ENCODE results near the gene CATSPER4.

Gene CATSPER4

GRCh38 chr1:26190373-26190987 is at the start of gene CATSPER4:
TSS of gene CATSPER4 (plus strand) at chr1:26190602. CDS start at chr1:26190628, 26 bp downstream.
- no peak within 1 kb of the TSS for H3K4me3 ChIP-seq (ENCODE audit: low read depth, low read length)

GRCh38 chr1:26142159-26142558 is 48.2 kb upstream of the CATSPER4 start:
- no peak overlapping the region for H3K27ac ChIP-seq (ENCODE audit: low read depth, low read length)
- H3K9me3 ChIP-seq (ENCODE audit: control insufficient read depth, insufficient read depth, low read length): no peaks in the 10 kb centered on the region
- peaks cover 18% of the 10 kb centered on the region for H3K27me3 ChIP-seq (ENCODE audit: control insufficient read depth, insufficient read depth, low read length)
- no peaks in the 10 kb centered on the region for H3K36me3 ChIP-seq (ENCODE audit: control insufficient read depth, insufficient read depth, low read length)
- H3K4me3 ChIP-seq (ENCODE audit: low read depth, low read length): no peak overlapping the region
- H3K9ac ChIP-seq (ENCODE audit: low read depth, low read length): no peak overlapping the region
- no peaks in the 10 kb centered on the region for H3K4me1 ChIP-seq (ENCODE audit: control insufficient read depth, insufficient read depth, low read length)

More at GRCh38 chr1:26190373-26190987, at the start of gene CATSPER4:
- Histone ChIP-seq H3K27me3 (ENCODE audit: control insufficient read depth, insufficient read depth, low read length) (no peaks in the 10 kb centered on the region), H3K27ac (ENCODE audit: low read depth, low read length) (peak within 1 kb of the TSS; percentile 42), H3K9me3 (ENCODE audit: control insufficient read depth, insufficient read depth, low read length) (no peaks in the 10 kb centered on the region), H3K9ac (ENCODE audit: low read depth, low read length) (no peak within 1 kb of the TSS), H3K4me1 (ENCODE audit: control insufficient read depth, insufficient read depth, low read length) (peaks cover 7% of the 10 kb centered on the region), H3K36me3 (ENCODE audit: control insufficient read depth, insufficient read depth, low read length) (peaks cover 16% of the 10 kb centered on the region)

- no peak overlapping the region for H3K27ac ChIP-seq (ENCODE audit: low read depth, low read length)
- no peak overlapping the region for H3K9ac ChIP-seq (ENCODE audit: low read depth, low read length)
- H3K9me3 ChIP-seq (ENCODE audit: control insufficient read depth, insufficient read depth, low read length): no peaks in the 10 kb centered on the region
- H3K27me3 ChIP-seq (ENCODE audit: control insufficient read depth, insufficient read depth, low read length): peaks cover 35% of the 10 kb centered on the region
- H3K36me3 ChIP-seq (ENCODE audit: control insufficient read depth, insufficient read depth, low read length): no peaks in the 10 kb centered on the region
- no peaks in the 10 kb centered on the region for H3K4me1 ChIP-seq (ENCODE audit: control insufficient read depth, insufficient read depth, low read length)
- no peak overlapping the region for H3K4me3 ChIP-seq (ENCODE audit: low read depth, low read length)
Observed at GRCh38 chr1:26145041-26145959, 45.1 kb upstream of the CATSPER4 start.

GRCh38 chr1:26145960-26146294 is 44.5 kb upstream of the CATSPER4 start:
- Histone ChIP-seq H3K27me3 (ENCODE audit: control insufficient read depth, insufficient read depth, low read length) (peaks cover 38% of the 10 kb centered on the region), H3K9ac (ENCODE audit: low read depth, low read length) (no peak overlapping the region), H3K4me3 (ENCODE audit: low read depth, low read length) (no peak overlapping the region), H3K36me3 (ENCODE audit: control insufficient read depth, insufficient read depth, low read length) (no peaks in the 10 kb centered on the region), H3K4me1 (ENCODE audit: control insufficient read depth, insufficient read depth, low read length) (no peaks in the 10 kb centered on the region), H3K27ac (ENCODE audit: low read depth, low read length) (no peak overlapping the region), H3K9me3 (ENCODE audit: control insufficient read depth, insufficient read depth, low read length) (no peaks in the 10 kb centered on the region)

GRCh38 chr1:26148887-26149286 is 41.5 kb upstream of the CATSPER4 start:
- Histone ChIP-seq H3K9me3 (ENCODE audit: control insufficient read depth, insufficient read depth, low read length) (no peaks in the 10 kb centered on the region), H3K27ac (ENCODE audit: low read depth, low read length) (no peak overlapping the region), H3K4me1 (ENCODE audit: control insufficient read depth, insufficient read depth, low read length) (no peaks in the 10 kb centered on the region), H3K9ac (ENCODE audit: low read depth, low read length) (no peak overlapping the region), H3K27me3 (ENCODE audit: control insufficient read depth, insufficient read depth, low read length) (peaks cover 57% of the 10 kb centered on the region), H3K4me3 (ENCODE audit: low read depth, low read length) (no peak overlapping the region), H3K36me3 (ENCODE audit: control insufficient read depth, insufficient read depth, low read length) (no peaks in the 10 kb centered on the region)

- no peak overlapping the region for H3K27ac ChIP-seq (ENCODE audit: low read depth, low read length)
- no peak overlapping the region for H3K4me3 ChIP-seq (ENCODE audit: low read depth, low read length)
- H3K4me1 ChIP-seq (ENCODE audit: control insufficient read depth, insufficient read depth, low read length): peaks cover 30% of the 10 kb centered on the region
- no peaks in the 10 kb centered on the region for H3K36me3 ChIP-seq (ENCODE audit: control insufficient read depth, insufficient read depth, low read length)
- no peaks in the 10 kb centered on the region for H3K9me3 ChIP-seq (ENCODE audit: control insufficient read depth, insufficient read depth, low read length)
- no peak overlapping the region for H3K9ac ChIP-seq (ENCODE audit: low read depth, low read length)
- H3K27me3 ChIP-seq (ENCODE audit: control insufficient read depth, insufficient read depth, low read length): peaks cover 85% of the 10 kb centered on the region
Observed at GRCh38 chr1:26153966-26154532, 36.4 kb upstream of the CATSPER4 start.

GRCh38 chr1:26154750-26155149 is 35.7 kb upstream of the CATSPER4 start:
- no peak overlapping the region for H3K27ac ChIP-seq (ENCODE audit: low read depth, low read length)
- H3K9me3 ChIP-seq (ENCODE audit: control insufficient read depth, insufficient read depth, low read length): no peaks in the 10 kb centered on the region
- H3K4me1 ChIP-seq (ENCODE audit: control insufficient read depth, insufficient read depth, low read length): peaks cover 34% of the 10 kb centered on the region
- H3K4me3 ChIP-seq (ENCODE audit: low read depth, low read length): peak overlapping the region; percentile 30
- no peak overlapping the region for H3K9ac ChIP-seq (ENCODE audit: low read depth, low read length)
- no peaks in the 10 kb centered on the region for H3K36me3 ChIP-seq (ENCODE audit: control insufficient read depth, insufficient read depth, low read length)
- peaks cover 90% of the 10 kb centered on the region for H3K27me3 ChIP-seq (ENCODE audit: control insufficient read depth, insufficient read depth, low read length)

GRCh38 chr1:26155370-26156284 is 34.8 kb upstream of the CATSPER4 start:
- peaks cover 90% of the 10 kb centered on the region for H3K27me3 ChIP-seq (ENCODE audit: control insufficient read depth, insufficient read depth, low read length)
- H3K4me1 ChIP-seq (ENCODE audit: control insufficient read depth, insufficient read depth, low read length): peaks cover 37% of the 10 kb centered on the region
- no peaks in the 10 kb centered on the region for H3K9me3 ChIP-seq (ENCODE audit: control insufficient read depth, insufficient read depth, low read length)
- H3K4me3 ChIP-seq (ENCODE audit: low read depth, low read length): peak overlapping the region; percentile 30
- no peak overlapping the region for H3K27ac ChIP-seq (ENCODE audit: low read depth, low read length)
- no peak overlapping the region for H3K9ac ChIP-seq (ENCODE audit: low read depth, low read length)
- H3K36me3 ChIP-seq (ENCODE audit: control insufficient read depth, insufficient read depth, low read length): no peaks in the 10 kb centered on the region

GRCh38 chr1:26156285-26157038 is 33.9 kb upstream of the CATSPER4 start:
- no peak overlapping the region for H3K27ac ChIP-seq (ENCODE audit: low read depth, low read length)
- peak overlapping the region; percentile 30 for H3K4me3 ChIP-seq (ENCODE audit: low read depth, low read length)
- H3K9ac ChIP-seq (ENCODE audit: low read depth, low read length): no peak overlapping the region

More at GRCh38 chr1:26156285-26157038, 33.9 kb upstream of the CATSPER4 start:
- H3K36me3 ChIP-seq (ENCODE audit: control insufficient read depth, insufficient read depth, low read length): no peaks in the 10 kb centered on the region
- no peaks in the 10 kb centered on the region for H3K9me3 ChIP-seq (ENCODE audit: control insufficient read depth, insufficient read depth, low read length)
- peaks cover 45% of the 10 kb centered on the region for H3K4me1 ChIP-seq (ENCODE audit: control insufficient read depth, insufficient read depth, low read length)
- peaks cover 95% of the 10 kb centered on the region for H3K27me3 ChIP-seq (ENCODE audit: control insufficient read depth, insufficient read depth, low read length)
